NCI-H1930 (cell line): ENCODE measurements around the gene NUCB2.

ENCODE experiments used
- DNase-seq, 2 experiments: peaks; one replicate each; lab custom pipeline; 2025; lab: John Stamatoyannopoulos, UW

NUCB2 gene

GRCh38 chr11:17268902-17269301, 7.6 kb upstream of the NUCB2 start:
- no peak for DNase-seq

- DNase-seq: no peak
Measured at GRCh38 chr11:17272801-17273200, 3.7 kb upstream of the NUCB2 start.

- DNase-seq: no peak
Measured at GRCh38 chr11:17273211-17273610, 3.3 kb upstream of the NUCB2 start.

GRCh38 chr11:17273668-17274282, 2.8 kb upstream of the NUCB2 start:
- DNase-seq: no peak

- DNase-seq: no peak
Measured at GRCh38 chr11:17275400-17276235, 921 bp upstream of the NUCB2 start.

GRCh38 chr11:17277024-17277584, 565 bp downstream of the NUCB2 start:
- peak in 1 of 2 experiments; percentile 53 for DNase-seq

- DNase-seq: no peak
Measured at GRCh38 chr11:17280494-17281127, 4.1 kb downstream of the NUCB2 start.

- DNase-seq: no peak
Measured at GRCh38 chr11:17286332-17286731, 9.8 kb downstream of the NUCB2 start.

GRCh38 chr11:17287058-17287457, 10.5 kb downstream of the NUCB2 start:
- no peak for DNase-seq

GRCh38 chr11:17291710-17292109, 15.2 kb downstream of the NUCB2 start:
- no peak for DNase-seq

- no peak for DNase-seq
Measured at GRCh38 chr11:17293311-17293710, 16.8 kb downstream of the NUCB2 start.

- no peak for DNase-seq
Measured at GRCh38 chr11:17294033-17294432, 17.5 kb downstream of the NUCB2 start.

GRCh38 chr11:17296852-17297559, 20.5 kb downstream of the NUCB2 start:
- no peak for DNase-seq

GRCh38 chr11:17298302-17298701, 21.8 kb downstream of the NUCB2 start:
- no peak for DNase-seq

GRCh38 chr11:17300372-17300771, 23.8 kb downstream of the NUCB2 start:
- no peak for DNase-seq

- DNase-seq: no peak
Measured at GRCh38 chr11:17313349-17314231, 37.1 kb downstream of the NUCB2 start.

- no peak for DNase-seq
Measured at GRCh38 chr11:17314232-17314547, 37.7 kb downstream of the NUCB2 start.

- no peak for DNase-seq
Measured at GRCh38 chr11:17314904-17315426, 38.4 kb downstream of the NUCB2 start.

GRCh38 chr11:17328871-17329494, 52.4 kb downstream of the NUCB2 start:
- no peak for DNase-seq

GRCh38 chr11:17331669-17332068, 55.1 kb downstream of the NUCB2 start:
- no peak for DNase-seq
